GM18511 (cell line): Measurements from ENCODE around the gene NCAM2.

Experiments
- ATAC-seq: cut with Tn5 transposase; IDR thresholded peaks from one replicate; pipeline ENCODE4 v1.9.1; 2021; ENCODE audit warnings: mild to moderate bottlenecking, moderate library complexity; ENCODE audit not compliant: unreplicated experiment

Gene NCAM2

GRCh38 chr21:21025742-21026141 is 27.5 kb downstream of the NCAM2 start:
- no peak for ATAC-seq

GRCh38 chr21:21028275-21028820 is 30.1 kb downstream of the NCAM2 start:
- ATAC-seq: no peak

- ATAC-seq: no peak
These were observed 31.0 kb downstream of the NCAM2 start for GRCh38 chr21:21029164-21029563.

GRCh38 chr21:21030311-21030710 is 32.1 kb downstream of the NCAM2 start:
- no peak for ATAC-seq

GRCh38 chr21:21034036-21034435 is 35.8 kb downstream of the NCAM2 start:
- no peak for ATAC-seq

GRCh38 chr21:21039624-21040170 is 41.5 kb downstream of the NCAM2 start:
- no peak for ATAC-seq

- ATAC-seq: no peak
These were observed 47.3 kb downstream of the NCAM2 start for GRCh38 chr21:21045518-21045917.

- no peak for ATAC-seq
These were observed 47.9 kb downstream of the NCAM2 start for GRCh38 chr21:21046063-21046462.

GRCh38 chr21:21051109-21052055 is 53.2 kb downstream of the NCAM2 start:
- ATAC-seq: no peak

GRCh38 chr21:21052672-21053071 is 54.5 kb downstream of the NCAM2 start:
- no peak for ATAC-seq

- ATAC-seq: no peak
These were observed 59.3 kb downstream of the NCAM2 start for GRCh38 chr21:21057349-21058062.

GRCh38 chr21:21063828-21064227 is 65.6 kb downstream of the NCAM2 start:
- no peak for ATAC-seq

GRCh38 chr21:21064353-21064752 is 66.1 kb downstream of the NCAM2 start:
- no peak for ATAC-seq

- no peak for ATAC-seq
These were observed 69.2 kb downstream of the NCAM2 start for GRCh38 chr21:21067375-21067774.

- ATAC-seq: no peak
These were observed 76.1 kb downstream of the NCAM2 start for GRCh38 chr21:21074305-21074704.

GRCh38 chr21:21076051-21076450 is 77.8 kb downstream of the NCAM2 start:
- ATAC-seq: no peak

- no peak for ATAC-seq
These were observed 78.3 kb downstream of the NCAM2 start for GRCh38 chr21:21076491-21076890.

GRCh38 chr21:21079646-21080045 is 81.4 kb downstream of the NCAM2 start:
- ATAC-seq: no peak

- ATAC-seq: no peak
These were observed 86.0 kb downstream of the NCAM2 start for GRCh38 chr21:21084179-21084578.

GRCh38 chr21:21085206-21085605 is 87.0 kb downstream of the NCAM2 start:
- ATAC-seq: no peak

GRCh38 chr21:21096956-21097355 is 98.7 kb downstream of the NCAM2 start:
- ATAC-seq: no peak
